H1 (cell line): ENCODE data around the gene CASP8AP2. TPM values are rescaled to one million over a fixed set of nuclear protein-coding genes. Genes with fewer than 3 reads are reported as not detected.

Source experiments
- CHD7 ChIP-seq: fragments of 300-600 bp; sonication (generic); IDR thresholded peaks from 2 replicates; pipeline ENCODE4 v1.7.1; 2012; ENCODE audit warnings: low read length, moderate library complexity, mild to moderate bottlenecking, inconsistent platforms; ENCODE audit not compliant: insufficient replicate concordance
- HDAC2 ChIP-seq, 2 experiments: fragments of 300-600 bp in 1 of 2; sonication (generic) in 1 of 2; IDR thresholded peaks; 2 replicates each; pipeline ENCODE4 v1.6.1; 2011 to 2012; ENCODE audit warnings: low read depth in 2 of 2, low read length in 2 of 2, mild to moderate bottlenecking in 2 of 2, moderate library complexity in 2 of 2, borderline replicate concordance in 1 of 2, inconsistent platforms in 1 of 2
- YY1 ChIP-seq: IDR thresholded peaks from 2 replicates; pipeline ENCODE4 v1.6.1; 2011; ENCODE audit warnings: low read depth, mild to moderate bottlenecking, low read length
- polyA plus RNA-seq, 7 experiments: library from polyadenylated mRNA; depleted of rRNA in 3 of 7; stranded (reverse) in 5 of 7; unstranded in 2 of 7; fragments of >200 nt in 5 of 7; fragments of 200-250 nt in 2 of 7; gene quantifications; 1 replicate in 5 of 7; 2 replicates in 1 of 7; 4 replicates in 1 of 7; pipeline versions ENCODE4 v1.2.1 to v1.2.3, GENCODE V29; 2011 to 2013; ENCODE audit warnings: missing spikeins in 2 of 7, mixed read lengths in 2 of 7
- total RNA-seq: library from RNA; stranded (reverse); fragmentation: NEBNext Ultra II Directional; extraction: Animal tissue kit (Norgen Biotek cat#: 25700); gene quantifications from 2 replicates; pipeline ENCODE4 v1.2.1, GENCODE V29; 2021

CASP8AP2 gene
- total and polyA plus RNA-seq, 2 of the 8 experiments (the other 6 are each of a cell fraction or from before 2014, with no cell fraction given), result 6.9 to 32.1 TPM

- TF ChIP-seq YY1 (no peak), HDAC2 (IDR thresholded peaks at IDR 0.05; ENCODE audit: borderline replicate concordance in 1 of 2, low read depth in 2 of 2, low read length in 2 of 2) (no peak), CHD7 (no peak)
These were observed 32.4 kb upstream of the CASP8AP2 start (continued) for GRCh38 chr6:89797317-89797716.
